Transverse colon (tissue), 4 donors: ENCODE measurements around the gene SPRR2F. TPM values are rescaled to one million over a fixed set of nuclear protein-coding genes. Genes with fewer than 3 reads are reported as not detected.
"Not testable (repeated sequence)": the region's sequence is repeated elsewhere in the genome, so short reads cannot be mapped to it uniquely, and the experiment has no call there.

ENCODE experiments used
- DNase-seq: peaks from one replicate; pipeline ENCODE4 v3.0.0-alpha.2; 2019
- H3K27ac ChIP-seq, 4 donors: fragments of 200-600 bp; sonication (generic); 2 replicates each; pipeline ENCODE4 v1.5.1; 2016 to 2018; ENCODE audit warnings: inconsistent platforms in 4 of 4
- H3K27me3 ChIP-seq: fragments of 200-600 bp; sonication (generic); 2 replicates; pipeline ENCODE4 v1.5.1; 2017; ENCODE audit warnings: inconsistent platforms
- H3K36me3 ChIP-seq, 4 donors: fragments of 200-600 bp; sonication (generic); 2 replicates each; pipeline ENCODE4 v1.5.1; 2017 to 2019; ENCODE audit warnings: inconsistent platforms in 4 of 4
- H3K4me1 ChIP-seq, 4 donors: fragments of 200-600 bp; sonication (generic); 2 replicates each; pipeline ENCODE4 v1.5.1; 2017 to 2020; ENCODE audit warnings: inconsistent platforms in 4 of 4
- H3K4me3 ChIP-seq, 4 donors: fragments of 200-600 bp; sonication (generic); 1 replicate in 1 of 4; 2 replicates in 3 of 4; pipeline versions ENCODE4 v1.5.1 to v1.6.1; 2017 to 2019; ENCODE audit warnings: inconsistent platforms in 4 of 4
- H3K9me3 ChIP-seq, 2 donors: fragments of 200-600 bp; sonication (generic); 2 replicates each; pipeline ENCODE4 v1.5.1; 2017 to 2019; ENCODE audit warnings: inconsistent platforms in 2 of 2
- EP300 ChIP-seq: sonication (generic); formaldehyde crosslinking; IDR thresholded peaks from one replicate; pipeline ENCODE4 v1.6.1; 2017; ENCODE audit warnings: antibody characterized with exemption, low read depth
- POLR2A ChIP-seq: fragments of 450-650 bp; IDR thresholded peaks from one replicate; pipeline ENCODE4 v1.6.1; 2016; ENCODE audit warnings: antibody characterized with exemption, mild to moderate bottlenecking, moderate library complexity
- POLR2AphosphoS5 ChIP-seq, 3 donors: sonication (generic); formaldehyde crosslinking; IDR thresholded peaks; one replicate each; pipeline ENCODE4 v1.6.1; 2016; ENCODE audit warnings: antibody characterized with exemption in 3 of 3
- WGBS, 2 donors: methylation state at CpG; one replicate each; pipeline ENCODE4 v1.1.5; 2018; ENCODE audit warnings: low coverage in 1 of 2; 5-methylcytosine and 5-hydroxymethylcytosine counted together
- in situ Hi-C, 4 donors: fragments of 200-750 bp; cut with MboI; loops; one replicate each; pipeline versions ENCODE4 v1.15.0 to v1.15.1; 2017; ENCODE audit warnings: low sequenced_read_pairs in 3 of 4, low pct_ligation_motif_present in 1 of 4, low pct_unique_long_range_greater_than_20kb in 1 of 4
- intact Hi-C: fragments of 100-400 bp; cut with DNase I; formaldehyde crosslinking; loops from one replicate; pipeline ENCODE4 v1.15.1; 2023; ENCODE audit warnings: low total_unique reads
- total RNA-seq, 4 donors: library from RNA; depleted of rRNA; stranded (reverse); fragments of >200 nt; gene quantifications; one replicate each; pipeline ENCODE4 v1.1.0, GENCODE V29; 2016
- TF ChIP-seq, protein P1 (sequence below), 5 experiments: fragments of 200-600 bp in 3 of 5; fragments of 450-650 bp in 2 of 5; sonication (generic) in 3 of 5; IDR thresholded peaks; 1 replicate in 2 of 5; 2 replicates in 3 of 5; pipeline ENCODE4 v1.5.1; 2016 to 2017; ENCODE audit warnings: antibody characterized with exemption in 5 of 5, inconsistent platforms in 3 of 5, mild to moderate bottlenecking in 2 of 5, moderate library complexity in 1 of 5

SPRR2F gene
- total RNA-seq, 4 donors from 2014 or later, result not detected

- TF ChIP-seq, protein P1, sequence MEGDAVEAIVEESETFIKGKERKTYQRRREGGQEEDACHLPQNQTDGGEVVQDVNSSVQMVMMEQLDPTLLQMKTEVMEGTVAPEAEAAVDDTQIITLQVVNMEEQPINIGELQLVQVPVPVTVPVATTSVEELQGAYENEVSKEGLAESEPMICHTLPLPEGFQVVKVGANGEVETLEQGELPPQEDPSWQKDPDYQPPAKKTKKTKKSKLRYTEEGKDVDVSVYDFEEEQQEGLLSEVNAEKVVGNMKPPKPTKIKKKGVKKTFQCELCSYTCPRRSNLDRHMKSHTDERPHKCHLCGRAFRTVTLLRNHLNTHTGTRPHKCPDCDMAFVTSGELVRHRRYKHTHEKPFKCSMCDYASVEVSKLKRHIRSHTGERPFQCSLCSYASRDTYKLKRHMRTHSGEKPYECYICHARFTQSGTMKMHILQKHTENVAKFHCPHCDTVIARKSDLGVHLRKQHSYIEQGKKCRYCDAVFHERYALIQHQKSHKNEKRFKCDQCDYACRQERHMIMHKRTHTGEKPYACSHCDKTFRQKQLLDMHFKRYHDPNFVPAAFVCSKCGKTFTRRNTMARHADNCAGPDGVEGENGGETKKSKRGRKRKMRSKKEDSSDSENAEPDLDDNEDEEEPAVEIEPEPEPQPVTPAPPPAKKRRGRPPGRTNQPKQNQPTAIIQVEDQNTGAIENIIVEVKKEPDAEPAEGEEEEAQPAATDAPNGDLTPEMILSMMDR (IDR thresholded peaks at IDR 0.05), result no peak
- TF ChIP-seq EP300 (no peak), POLR2AphosphoS5 (IDR thresholded peaks at IDR 0.05) (no peak), POLR2A (no peak)
- no peak overlapping the region for H3K27ac ChIP-seq
- intact Hi-C loops (no loop called here), in situ Hi-C loops (no loop called here)
- no peaks in the 10 kb centered on the region for H3K36me3 ChIP-seq
- no peaks in the 10 kb centered on the region for H3K27me3 ChIP-seq
- DNase-seq, result no peak
- no peaks in the 10 kb centered on the region for H3K4me1 ChIP-seq
- no peak overlapping the region for H3K4me3 ChIP-seq
- H3K9me3 ChIP-seq, result no peaks in the 10 kb centered on the region
- WGBS, 2 donors, result 30% methylated on average over 3 of the region's 3 CpGs; no CpG with 5 or more reads in 1 of the 2 donors
These were observed 6.2 kb upstream of the SPRR2F start for GRCh38 chr1:153119491-153119971.

DNA sequence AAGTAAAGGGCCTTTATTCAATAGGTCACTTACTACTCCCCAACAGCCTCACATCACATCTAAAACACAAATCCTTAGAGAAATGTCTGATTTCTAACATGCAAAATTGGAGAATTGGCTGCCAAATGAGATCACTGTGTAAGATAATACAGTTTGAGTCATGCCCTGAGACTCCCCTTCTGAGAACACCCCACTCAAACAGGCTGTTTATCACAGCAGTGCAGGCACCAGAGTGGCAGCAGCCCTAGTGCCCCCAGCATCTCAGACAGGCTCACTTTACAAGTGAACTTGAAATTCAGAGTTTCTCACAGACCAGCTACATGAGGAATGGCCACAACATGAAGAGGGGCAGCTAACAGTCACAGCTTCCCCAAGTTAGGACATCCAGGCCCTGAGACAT lies 1.9 kb upstream of the SPRR2F start:
- H3K4me3 ChIP-seq, H3K36me3 ChIP-seq, H3K9me3 ChIP-seq, H3K27me3 ChIP-seq, H3K27ac ChIP-seq, DNase-seq, intact Hi-C loops, H3K4me1 ChIP-seq, in situ Hi-C loops: not testable (repeated sequence)

DNA sequence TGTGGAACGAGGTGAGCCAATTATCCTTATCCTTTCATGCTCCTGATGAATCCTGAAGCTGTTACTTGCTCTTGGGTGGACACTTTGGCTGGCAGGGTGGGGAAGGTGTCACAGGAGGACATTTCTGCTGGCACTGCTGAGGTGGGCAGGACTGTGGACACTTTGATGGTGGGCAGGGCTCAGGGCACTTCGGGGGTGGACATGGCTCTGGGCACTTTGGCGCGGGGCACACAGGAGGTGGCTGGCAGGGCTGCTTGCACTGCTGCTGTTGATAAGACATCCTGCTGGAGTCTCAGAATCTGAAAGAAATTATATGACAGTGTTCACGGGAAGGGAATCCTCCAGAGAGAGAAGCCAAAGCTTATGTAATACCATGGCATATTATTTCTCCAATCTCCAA lies 862 bp downstream of the SPRR2F start:
- H3K27ac ChIP-seq, H3K27me3 ChIP-seq, H3K4me1 ChIP-seq, H3K4me3 ChIP-seq, H3K36me3 ChIP-seq, in situ Hi-C loops, DNase-seq, intact Hi-C loops, H3K9me3 ChIP-seq: not testable (repeated sequence)
- WGBS, 2 donors, result 68 to 70% methylated on average over 3 to 5 of the region's 5 CpGs

- no peak overlapping the region for H3K4me3 ChIP-seq
- no peaks in the 10 kb centered on the region for H3K27me3 ChIP-seq
- DNase-seq, result no peak
- H3K4me1 ChIP-seq, result no peaks in the 10 kb centered on the region
- no peaks in the 10 kb centered on the region for H3K36me3 ChIP-seq
- peaks cover 0 to 2% of the 10 kb centered on the region in 2 donors for H3K9me3 ChIP-seq
- TF ChIP-seq POLR2AphosphoS5 (IDR thresholded peaks at IDR 0.05) (no peak), EP300 (no peak), POLR2A (no peak)
- TF ChIP-seq, protein P1 (IDR thresholded peaks at IDR 0.05), result no peak
- WGBS, 2 donors, result 75 to 83% methylated on average over 4 to 5 of the region's 5 CpGs
- in situ Hi-C loops, result no loop called here
- intact Hi-C loops, result no loop called here
- H3K27ac ChIP-seq, result no peak overlapping the region
These were observed 13.1 kb downstream of the SPRR2F start for GRCh38 chr1:153100245-153100644.

DNA sequence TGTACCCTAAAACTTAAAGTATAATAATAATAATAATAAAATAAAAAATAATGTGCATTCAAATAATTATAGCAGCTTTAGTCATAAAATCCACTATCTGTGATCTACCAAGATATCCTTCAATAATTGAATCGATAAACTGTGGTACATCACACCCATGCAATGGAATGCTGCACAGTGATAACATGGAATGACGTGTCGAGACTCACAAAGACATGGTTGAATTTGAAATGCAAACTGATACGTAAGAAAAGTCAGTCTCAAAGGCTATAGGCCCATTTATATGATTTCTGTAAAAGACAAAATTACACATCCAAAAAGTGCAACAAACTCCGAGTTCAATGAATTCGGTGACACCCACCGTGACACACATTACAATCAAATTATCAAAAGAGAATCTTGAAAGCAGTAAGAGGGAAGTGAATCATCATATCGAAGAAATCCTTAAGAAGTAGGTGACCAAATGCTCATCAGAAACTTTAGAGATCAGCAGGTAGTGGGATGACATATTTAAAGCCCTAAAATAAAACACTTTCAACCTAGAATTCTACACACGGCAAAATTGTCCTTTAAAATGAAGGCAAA lies 13.8 kb downstream of the SPRR2F start:
- WGBS, 2 donors, result 78 to 88% methylated on average over 9 of the region's 9 CpGs
- Histone ChIP-seq H3K36me3 (no peaks in the 10 kb centered on the region), H3K9me3 (no peaks in the 10 kb centered on the region), H3K27ac (no peak overlapping the region), H3K27me3 (no peaks in the 10 kb centered on the region), H3K4me1 (no peaks in the 10 kb centered on the region), H3K4me3 (no peak overlapping the region)
- in situ Hi-C loops, result no loop called here
- TF ChIP-seq POLR2AphosphoS5 (IDR thresholded peaks at IDR 0.05), result no peak
- no peak for TF ChIP-seq EP300
- TF ChIP-seq, protein P1 (IDR thresholded peaks at IDR 0.05), result no peak
- TF ChIP-seq POLR2A, result no peak
- intact Hi-C loops, result no loop called here
- DNase-seq, result no peak
